GM23338 (cell line): Measurements from ENCODE around the gene ARHGAP10. TPM values are rescaled to one million over a fixed set of nuclear protein-coding genes. Genes with fewer than 3 reads are reported as not detected.

Experiments
- ATAC-seq: fragments of 200-7000 bp; cut with Tn5 transposase; 3 replicates; pipeline ENCODE4 v1.9.1; 2020
- DNase-seq: peaks from one replicate; pipeline ENCODE4 v3.0.0-alpha.2; 2015; ENCODE audit warnings: low spot score
- H2AFZ ChIP-seq: fragments of 200-600 bp; sonication (generic); 2 replicates; pipeline ENCODE4 v1.8.0; 2016; ENCODE audit warnings: antibody characterized with exemption, mild to moderate bottlenecking, moderate library complexity
- H3F3A ChIP-seq: fragments of 200-600 bp; sonication (generic); replicated peaks from 2 replicates; pipeline ENCODE4 v1.8.0; 2017; ENCODE audit warnings: antibody characterized with exemption, mixed run types, low read depth
- H3K27ac ChIP-seq: fragments of 200-600 bp; sonication (generic); 2 replicates; pipeline ENCODE4 v1.6.1; 2016; ENCODE audit warnings: low read depth
- H3K27me3 ChIP-seq: fragments of 200-600 bp; sonication (generic); 2 replicates; pipeline ENCODE4 v1.8.0; 2016; ENCODE audit warnings: mild to moderate bottlenecking, mixed run types, moderate library complexity; ENCODE audit not compliant: insufficient read depth
- H3K36me3 ChIP-seq: fragments of 200-600 bp; sonication (generic); 2 replicates; pipeline ENCODE4 v1.8.0; 2016; ENCODE audit warnings: mild to moderate bottlenecking; ENCODE audit not compliant: insufficient read depth
- H3K4me1 ChIP-seq: fragments of 200-600 bp; sonication (generic); 2 replicates; pipeline ENCODE4 v1.8.0; 2016; ENCODE audit warnings: mild to moderate bottlenecking, moderate library complexity; ENCODE audit not compliant: insufficient read depth
- H3K4me2 ChIP-seq: fragments of 200-600 bp; sonication (generic); 2 replicates; pipeline ENCODE4 v1.7.1; 2017; ENCODE audit warnings: mixed run types
- H3K4me3 ChIP-seq: fragments of 200-600 bp; sonication (generic); 2 replicates; pipeline ENCODE4 v1.6.1; 2016; ENCODE audit warnings: mixed run types
- H3K79me2 ChIP-seq: fragments of 200-600 bp; sonication (generic); replicated peaks from 2 replicates; pipeline ENCODE4 v1.8.0; 2017; ENCODE audit warnings: mild to moderate bottlenecking; ENCODE audit not compliant: insufficient read depth
- H3K9me2 ChIP-seq: fragments of 200-600 bp; sonication (generic); 2 replicates; pipeline ENCODE4 v1.8.0; 2017; ENCODE audit not compliant: insufficient read depth
- H4K20me1 ChIP-seq: fragments of 200-600 bp; sonication (generic); replicated peaks from 2 replicates; pipeline ENCODE4 v1.8.0; 2017; ENCODE audit warnings: mild to moderate bottlenecking; ENCODE audit not compliant: insufficient read depth
- H3K27ac Mint-ChIP-seq: 2 replicates; pipeline ENCODE4 v1.8.0; 2020; ENCODE audit warnings: inconsistent platforms, mild to moderate bottlenecking, moderate library complexity, mixed read lengths
- H3K27me3 Mint-ChIP-seq: 3 replicates; pipeline ENCODE4 v1.8.0; 2022; ENCODE audit warnings: low read depth, mild to moderate bottlenecking, moderate library complexity, mixed read lengths, inconsistent platforms; ENCODE audit not compliant: insufficient read depth, poor library complexity
- H3K36me3 Mint-ChIP-seq: 3 replicates; pipeline ENCODE4 v1.8.0; 2021; ENCODE audit warnings: low read depth, mild to moderate bottlenecking, inconsistent platforms, moderate library complexity, mixed read lengths
- H3K4me1 Mint-ChIP-seq: 3 replicates; pipeline ENCODE4 v1.8.0; 2020; ENCODE audit warnings: mild to moderate bottlenecking, inconsistent platforms, mixed read lengths
- H3K4me3 Mint-ChIP-seq: 3 replicates; pipeline ENCODE4 v1.8.0; 2021; ENCODE audit warnings: moderate library complexity, mild to moderate bottlenecking, inconsistent platforms, mixed read lengths
- H3K9me3 Mint-ChIP-seq: 3 replicates; pipeline ENCODE4 v1.8.0; 2020; ENCODE audit warnings: moderate library complexity, mild to moderate bottlenecking, inconsistent platforms, mixed read lengths
- CREB1 ChIP-seq: fragments of 250-450 bp; sonication (Bioruptor Pico); IDR thresholded peaks from 2 replicates; pipeline ENCODE4 v1.5.0; 2020; ENCODE audit warnings: low read depth, mild to moderate bottlenecking, moderate library complexity
- CTCF ChIP-seq, 2 experiments: fragments of 200-600 bp in 1 of 2; sonication (generic) in 1 of 2; conservative IDR thresholded peaks; 2 replicates each; pipeline versions ENCODE4 v1.5.1 to v1.6.1; 2016 to 2017; ENCODE audit warnings: antibody characterized with exemption in 2 of 2, low read depth in 2 of 2, mild to moderate bottlenecking in 2 of 2, moderate library complexity in 1 of 2
- NANOG ChIP-seq: IDR thresholded peaks from 2 replicates; pipeline ENCODE4 v1.6.1; 2016; ENCODE audit warnings: antibody characterized with exemption, borderline replicate concordance
- POLR2AphosphoS5 ChIP-seq: IDR thresholded peaks from 2 replicates; pipeline ENCODE4 v1.6.1; 2016; ENCODE audit warnings: antibody characterized with exemption, low read depth
- ZNF114 ChIP-seq: fragments of 250-450 bp; sonication (Bioruptor Pico); IDR thresholded peaks from 2 replicates; pipeline ENCODE4 v1.5.0; 2020; ENCODE audit warnings: mild to moderate bottlenecking, moderate library complexity
- polyA plus RNA-seq: library from polyadenylated mRNA; unstranded; fragments of >200 nt; fragmentation: Nextera tagmentation; extraction: Ambion mirVana; gene quantifications from 2 replicates; pipeline ENCODE4 v1.2.1, GENCODE V29; 2016
- total RNA-seq: library from RNA; depleted of rRNA; stranded (reverse); fragments of >200 nt; shearing (Covaris generic); gene quantifications from 2 replicates; pipeline ENCODE4 v1.2.3, GENCODE V29; 2014
- TF ChIP-seq, protein P1 (sequence below): fragments of 250-450 bp; sonication (Bioruptor Pico); IDR thresholded peaks from 2 replicates; pipeline ENCODE4 v1.5.0; 2020; ENCODE audit warnings: mild to moderate bottlenecking, moderate library complexity

ARHGAP10 gene
- total and polyA plus RNA-seq, 2 experiments from 2014 or later = 5.1 to 6.3 TPM

GRCh38 chr4:148044912-148045352 lies 313.0 kb downstream of the ARHGAP10 start:
- ATAC-seq = no peak
- Histone ChIP-seq H3K79me2 (no peaks in the 10 kb centered on the region), H3F3A (no peaks in the 10 kb centered on the region), H3K4me2 (no peak overlapping the region), H3K9me2 (no peaks in the 10 kb centered on the region), H3K4me1 (no peaks in the 10 kb centered on the region), H3K36me3 (no peaks in the 10 kb centered on the region), H2AFZ (no peak overlapping the region), H3K27me3 (no peaks in the 10 kb centered on the region), H3K4me3 (no peak overlapping the region), H3K27ac (no peak overlapping the region), H4K20me1 (no peaks in the 10 kb centered on the region)
- Mint-ChIP-seq H3K27ac (no peak overlapping the region), H3K4me1 (no peaks in the 10 kb centered on the region), H3K9me3 (no peaks in the 10 kb centered on the region), H3K27me3 (no peaks in the 10 kb centered on the region), H3K4me3 (no peak overlapping the region), H3K36me3 (no peaks in the 10 kb centered on the region)
- TF ChIP-seq ZNF114 = no peak
- no peak for TF ChIP-seq NANOG
- TF ChIP-seq, protein P1, sequence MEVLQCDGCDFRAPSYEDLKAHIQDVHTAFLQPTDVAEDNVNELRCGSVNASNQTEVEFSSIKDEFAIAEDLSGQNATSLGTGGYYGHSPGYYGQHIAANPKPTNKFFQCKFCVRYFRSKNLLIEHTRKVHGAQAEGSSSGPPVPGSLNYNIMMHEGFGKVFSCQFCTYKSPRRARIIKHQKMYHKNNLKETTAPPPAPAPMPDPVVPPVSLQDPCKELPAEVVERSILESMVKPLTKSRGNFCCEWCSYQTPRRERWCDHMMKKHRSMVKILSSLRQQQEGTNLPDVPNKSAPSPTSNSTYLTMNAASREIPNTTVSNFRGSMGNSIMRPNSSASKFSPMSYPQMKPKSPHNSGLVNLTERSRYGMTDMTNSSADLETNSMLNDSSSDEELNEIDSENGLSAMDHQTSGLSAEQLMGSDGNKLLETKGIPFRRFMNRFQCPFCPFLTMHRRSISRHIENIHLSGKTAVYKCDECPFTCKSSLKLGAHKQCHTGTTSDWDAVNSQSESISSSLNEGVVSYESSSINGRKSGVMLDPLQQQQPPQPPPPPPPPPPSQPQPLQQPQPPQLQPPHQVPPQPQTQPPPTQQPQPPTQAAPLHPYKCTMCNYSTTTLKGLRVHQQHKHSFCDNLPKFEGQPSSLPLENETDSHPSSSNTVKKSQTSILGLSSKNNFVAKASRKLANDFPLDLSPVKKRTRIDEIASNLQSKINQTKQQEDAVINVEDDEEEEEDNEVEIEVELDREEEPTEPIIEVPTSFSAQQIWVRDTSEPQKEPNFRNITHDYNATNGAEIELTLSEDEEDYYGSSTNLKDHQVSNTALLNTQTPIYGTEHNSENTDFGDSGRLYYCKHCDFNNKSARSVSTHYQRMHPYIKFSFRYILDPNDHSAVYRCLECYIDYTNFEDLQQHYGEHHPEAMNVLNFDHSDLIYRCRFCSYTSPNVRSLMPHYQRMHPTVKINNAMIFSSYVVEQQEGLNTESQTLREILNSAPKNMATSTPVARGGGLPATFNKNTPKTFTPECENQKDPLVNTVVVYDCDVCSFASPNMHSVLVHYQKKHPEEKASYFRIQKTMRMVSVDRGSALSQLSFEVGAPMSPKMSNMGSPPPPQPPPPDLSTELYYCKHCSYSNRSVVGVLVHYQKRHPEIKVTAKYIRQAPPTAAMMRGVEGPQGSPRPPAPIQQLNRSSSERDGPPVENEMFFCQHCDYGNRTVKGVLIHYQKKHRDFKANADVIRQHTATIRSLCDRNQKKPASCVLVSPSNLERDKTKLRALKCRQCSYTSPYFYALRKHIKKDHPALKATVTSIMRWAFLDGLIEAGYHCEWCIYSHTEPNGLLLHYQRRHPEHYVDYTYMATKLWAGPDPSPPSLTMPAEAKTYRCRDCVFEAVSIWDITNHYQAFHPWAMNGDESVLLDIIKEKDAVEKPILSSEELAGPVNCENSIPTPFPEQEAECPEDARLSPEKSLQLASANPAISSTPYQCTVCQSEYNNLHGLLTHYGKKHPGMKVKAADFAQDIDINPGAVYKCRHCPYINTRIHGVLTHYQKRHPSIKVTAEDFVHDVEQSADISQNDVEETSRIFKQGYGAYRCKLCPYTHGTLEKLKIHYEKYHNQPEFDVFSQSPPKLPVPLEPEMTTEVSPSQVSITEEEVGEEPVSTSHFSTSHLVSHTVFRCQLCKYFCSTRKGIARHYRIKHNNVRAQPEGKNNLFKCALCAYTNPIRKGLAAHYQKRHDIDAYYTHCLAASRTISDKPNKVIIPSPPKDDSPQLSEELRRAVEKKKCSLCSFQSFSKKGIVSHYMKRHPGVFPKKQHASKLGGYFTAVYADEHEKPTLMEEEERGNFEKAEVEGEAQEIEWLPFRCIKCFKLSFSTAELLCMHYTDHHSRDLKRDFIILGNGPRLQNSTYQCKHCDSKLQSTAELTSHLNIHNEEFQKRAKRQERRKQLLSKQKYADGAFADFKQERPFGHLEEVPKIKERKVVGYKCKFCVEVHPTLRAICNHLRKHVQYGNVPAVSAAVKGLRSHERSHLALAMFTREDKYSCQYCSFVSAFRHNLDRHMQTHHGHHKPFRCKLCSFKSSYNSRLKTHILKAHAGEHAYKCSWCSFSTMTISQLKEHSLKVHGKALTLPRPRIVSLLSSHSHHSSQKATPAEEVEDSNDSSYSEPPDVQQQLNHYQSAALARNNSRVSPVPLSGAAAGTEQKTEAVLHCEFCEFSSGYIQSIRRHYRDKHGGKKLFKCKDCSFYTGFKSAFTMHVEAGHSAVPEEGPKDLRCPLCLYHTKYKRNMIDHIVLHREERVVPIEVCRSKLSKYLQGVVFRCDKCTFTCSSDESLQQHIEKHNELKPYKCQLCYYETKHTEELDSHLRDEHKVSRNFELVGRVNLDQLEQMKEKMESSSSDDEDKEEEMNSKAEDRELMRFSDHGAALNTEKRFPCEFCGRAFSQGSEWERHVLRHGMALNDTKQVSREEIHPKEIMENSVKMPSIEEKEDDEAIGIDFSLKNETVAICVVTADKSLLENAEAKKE (CRISPR knock-in tag) = no peak
- TF ChIP-seq CREB1 (CRISPR knock-in tag) = no peak
- no peak for TF ChIP-seq POLR2AphosphoS5
- peak in 1 of 2 experiments; percentile 14; a peak in 1 of 4 replicates for TF ChIP-seq CTCF (conservative IDR thresholded peaks at IDR 0.05; ENCODE audit: low read depth in 2 of 2)
- DNase-seq = no peak
